ENCODE measurements around the gene CNKSR3.
"Not testable (repeated sequence)": the region's sequence is repeated elsewhere in the genome, so short reads cannot be mapped to it uniquely, and the experiment has no call there.

Gene CNKSR3

GRCh38 chr6:154529957-154530356 is 19.5 kb upstream of the CNKSR3 start:
- H3K4me1 ChIP-seq (ENCODE audit: control insufficient read depth in 1 of 2, insufficient read depth in 2 of 2, low read length in 2 of 2) = peaks cover 4 to 6% of the 10 kb centered on the region in 2 donors
- H3K27me3 ChIP-seq (ENCODE audit: control insufficient read depth in 1 of 2, insufficient read depth in 2 of 2, low read length in 2 of 2) = no peaks in the 10 kb centered on the region
- no peak overlapping the region for H3K27ac ChIP-seq (ENCODE audit: low read depth, low read length)
- H3K4me3 ChIP-seq (ENCODE audit: low read depth in 1 of 2, low read length in 2 of 2) = no peak overlapping the region
- no peak overlapping the region for H3K9ac ChIP-seq (ENCODE audit: low read depth in 1 of 2, low read length in 2 of 2)
- no peaks in the 10 kb centered on the region for H3K36me3 ChIP-seq (ENCODE audit: control insufficient read depth in 1 of 2, insufficient read depth in 2 of 2, low read length in 2 of 2)
- no peaks in the 10 kb centered on the region for H3K9me3 ChIP-seq (ENCODE audit: control insufficient read depth in 1 of 2, low read length in 2 of 2)

- no peak overlapping the region for H3K9ac ChIP-seq (ENCODE audit: low read depth in 1 of 2, low read length in 2 of 2)
- no peaks in the 10 kb centered on the region for H3K27me3 ChIP-seq (ENCODE audit: control insufficient read depth in 1 of 2, insufficient read depth in 2 of 2, low read length in 2 of 2)
- H3K4me1 ChIP-seq (ENCODE audit: control insufficient read depth in 1 of 2, insufficient read depth in 2 of 2, low read length in 2 of 2) = peaks cover 4 to 6% of the 10 kb centered on the region in 2 donors
- H3K4me3 ChIP-seq (ENCODE audit: low read depth in 1 of 2, low read length in 2 of 2) = no peak overlapping the region
- H3K27ac ChIP-seq (ENCODE audit: low read depth, low read length) = no peak overlapping the region
- no peaks in the 10 kb centered on the region for H3K36me3 ChIP-seq (ENCODE audit: control insufficient read depth in 1 of 2, insufficient read depth in 2 of 2, low read length in 2 of 2)
- no peaks in the 10 kb centered on the region for H3K9me3 ChIP-seq (ENCODE audit: control insufficient read depth in 1 of 2, low read length in 2 of 2)
Observed at GRCh38 chr6:154528310-154528915, 17.9 kb upstream of the CNKSR3 start.

GRCh38 chr6:154526996-154527395 is 16.5 kb upstream of the CNKSR3 start:
- Histone ChIP-seq H3K4me3 (ENCODE audit: low read depth in 1 of 2, low read length in 2 of 2) (no peak overlapping the region), H3K36me3 (ENCODE audit: control insufficient read depth in 1 of 2, insufficient read depth in 2 of 2, low read length in 2 of 2) (no peaks in the 10 kb centered on the region), H3K9me3 (ENCODE audit: control insufficient read depth in 1 of 2, low read length in 2 of 2) (no peaks in the 10 kb centered on the region), H3K9ac (ENCODE audit: low read depth in 1 of 2, low read length in 2 of 2) (no peak overlapping the region), H3K27ac (ENCODE audit: low read depth, low read length) (no peak overlapping the region), H3K4me1 (ENCODE audit: control insufficient read depth in 1 of 2, insufficient read depth in 2 of 2, low read length in 2 of 2) (peaks cover 4 to 6% of the 10 kb centered on the region in 2 donors), H3K27me3 (ENCODE audit: control insufficient read depth in 1 of 2, insufficient read depth in 2 of 2, low read length in 2 of 2) (no peaks in the 10 kb centered on the region)

GRCh38 chr6:154522576-154522975 is 12.1 kb upstream of the CNKSR3 start:
- Histone ChIP-seq H3K4me1 (ENCODE audit: control insufficient read depth in 1 of 2, insufficient read depth in 2 of 2, low read length in 2 of 2) (no peaks in the 10 kb centered on the region), H3K9ac (ENCODE audit: low read depth in 1 of 2, low read length in 2 of 2) (no peak overlapping the region), H3K4me3 (ENCODE audit: low read depth in 1 of 2, low read length in 2 of 2) (no peak overlapping the region), H3K36me3 (ENCODE audit: control insufficient read depth in 1 of 2, insufficient read depth in 2 of 2, low read length in 2 of 2) (no peaks in the 10 kb centered on the region), H3K27me3 (ENCODE audit: control insufficient read depth in 1 of 2, insufficient read depth in 2 of 2, low read length in 2 of 2) (no peaks in the 10 kb centered on the region), H3K27ac (ENCODE audit: low read depth, low read length) (no peak overlapping the region), H3K9me3 (ENCODE audit: control insufficient read depth in 1 of 2, low read length in 2 of 2) (no peaks in the 10 kb centered on the region)

- H3K9me3 ChIP-seq (ENCODE audit: control insufficient read depth in 1 of 2, low read length in 2 of 2) = no peaks in the 10 kb centered on the region
- H3K36me3 ChIP-seq (ENCODE audit: control insufficient read depth in 1 of 2, insufficient read depth in 2 of 2, low read length in 2 of 2) = no peaks in the 10 kb centered on the region
- H3K9ac ChIP-seq (ENCODE audit: low read depth in 1 of 2, low read length in 2 of 2) = no peak overlapping the region
- no peaks in the 10 kb centered on the region for H3K4me1 ChIP-seq (ENCODE audit: control insufficient read depth in 1 of 2, insufficient read depth in 2 of 2, low read length in 2 of 2)
- H3K27me3 ChIP-seq (ENCODE audit: control insufficient read depth in 1 of 2, insufficient read depth in 2 of 2, low read length in 2 of 2) = no peaks in the 10 kb centered on the region
- no peak overlapping the region for H3K27ac ChIP-seq (ENCODE audit: low read depth, low read length)
- no peak overlapping the region for H3K4me3 ChIP-seq (ENCODE audit: low read depth in 1 of 2, low read length in 2 of 2)
Observed at GRCh38 chr6:154521412-154521811, 10.9 kb upstream of the CNKSR3 start.

GRCh38 chr6:154520280-154520679 is 9.8 kb upstream of the CNKSR3 start:
- Histone ChIP-seq H3K4me1 (ENCODE audit: control insufficient read depth in 1 of 2, insufficient read depth in 2 of 2, low read length in 2 of 2) (no peaks in the 10 kb centered on the region), H3K9me3 (ENCODE audit: control insufficient read depth in 1 of 2, low read length in 2 of 2) (no peaks in the 10 kb centered on the region), H3K27me3 (ENCODE audit: control insufficient read depth in 1 of 2, insufficient read depth in 2 of 2, low read length in 2 of 2) (no peaks in the 10 kb centered on the region), H3K36me3 (ENCODE audit: control insufficient read depth in 1 of 2, insufficient read depth in 2 of 2, low read length in 2 of 2) (no peaks in the 10 kb centered on the region), H3K27ac (ENCODE audit: low read depth, low read length) (no peak overlapping the region), H3K9ac (ENCODE audit: low read depth in 1 of 2, low read length in 2 of 2) (no peak overlapping the region), H3K4me3 (ENCODE audit: low read depth in 1 of 2, low read length in 2 of 2) (no peak overlapping the region)

GRCh38 chr6:154518396-154518795 is 7.9 kb upstream of the CNKSR3 start:
- H3K4me3 ChIP-seq (ENCODE audit: low read depth in 1 of 2, low read length in 2 of 2) = no peak overlapping the region
- no peaks in the 10 kb centered on the region for H3K4me1 ChIP-seq (ENCODE audit: control insufficient read depth in 1 of 2, insufficient read depth in 2 of 2, low read length in 2 of 2)
- H3K27ac ChIP-seq (ENCODE audit: low read depth, low read length) = no peak overlapping the region
- H3K9me3 ChIP-seq (ENCODE audit: control insufficient read depth in 1 of 2, low read length in 2 of 2) = no peaks in the 10 kb centered on the region
- no peaks in the 10 kb centered on the region for H3K36me3 ChIP-seq (ENCODE audit: control insufficient read depth in 1 of 2, insufficient read depth in 2 of 2, low read length in 2 of 2)
- no peak overlapping the region for H3K9ac ChIP-seq (ENCODE audit: low read depth in 1 of 2, low read length in 2 of 2)
- H3K27me3 ChIP-seq (ENCODE audit: control insufficient read depth in 1 of 2, insufficient read depth in 2 of 2, low read length in 2 of 2) = no peaks in the 10 kb centered on the region

- no peaks in the 10 kb centered on the region for H3K9me3 ChIP-seq (ENCODE audit: control insufficient read depth in 1 of 2, low read length in 2 of 2)
- no peak overlapping the region for H3K4me3 ChIP-seq (ENCODE audit: low read depth in 1 of 2, low read length in 2 of 2)
- no peaks in the 10 kb centered on the region for H3K27me3 ChIP-seq (ENCODE audit: control insufficient read depth in 1 of 2, insufficient read depth in 2 of 2, low read length in 2 of 2)
- peaks cover 9 to 12% of the 10 kb centered on the region in 2 donors for H3K4me1 ChIP-seq (ENCODE audit: control insufficient read depth in 1 of 2, insufficient read depth in 2 of 2, low read length in 2 of 2)
- peak overlapping the region in 1 of 2 donors; percentile 8 for H3K9ac ChIP-seq (ENCODE audit: low read depth in 1 of 2, low read length in 2 of 2)
- no peak overlapping the region for H3K27ac ChIP-seq (ENCODE audit: low read depth, low read length)
- H3K36me3 ChIP-seq (ENCODE audit: control insufficient read depth in 1 of 2, insufficient read depth in 2 of 2, low read length in 2 of 2) = no peaks in the 10 kb centered on the region
Observed at GRCh38 chr6:154516276-154516675, 5.8 kb upstream of the CNKSR3 start.

- H3K4me3 ChIP-seq (ENCODE audit: low read depth in 1 of 2, low read length in 2 of 2) = no peak overlapping the region
Observed at GRCh38 chr6:154515826-154516225, 5.3 kb upstream of the CNKSR3 start.

GRCh38 chr6:154515076-154515475 is 4.6 kb upstream of the CNKSR3 start:
- not testable (repeated sequence) for H3K4me3 ChIP-seq (ENCODE audit: low read depth in 1 of 2, low read length in 2 of 2); H3K9me3 ChIP-seq (ENCODE audit: control insufficient read depth in 1 of 2, low read length in 2 of 2); H3K27ac ChIP-seq (ENCODE audit: low read depth, low read length); H3K36me3 ChIP-seq (ENCODE audit: control insufficient read depth in 1 of 2, insufficient read depth in 2 of 2, low read length in 2 of 2); H3K9ac ChIP-seq (ENCODE audit: low read depth in 1 of 2, low read length in 2 of 2); H3K27me3 ChIP-seq (ENCODE audit: control insufficient read depth in 1 of 2, insufficient read depth in 2 of 2, low read length in 2 of 2)
- H3K4me1 ChIP-seq (ENCODE audit: control insufficient read depth in 1 of 2, insufficient read depth in 2 of 2, low read length in 2 of 2) = peaks cover 9 to 12% of the 10 kb centered on the region in 2 donors

More at GRCh38 chr6:154515826-154516225, 5.3 kb upstream of the CNKSR3 start:
- no peaks in the 10 kb centered on the region for H3K9me3 ChIP-seq (ENCODE audit: control insufficient read depth in 1 of 2, low read length in 2 of 2)
- H3K27me3 ChIP-seq (ENCODE audit: control insufficient read depth in 1 of 2, insufficient read depth in 2 of 2, low read length in 2 of 2) = no peaks in the 10 kb centered on the region
- H3K9ac ChIP-seq (ENCODE audit: low read depth in 1 of 2, low read length in 2 of 2) = peak overlapping the region in 1 of 2 donors; percentile 8
- H3K27ac ChIP-seq (ENCODE audit: low read depth, low read length) = no peak overlapping the region
- H3K4me1 ChIP-seq (ENCODE audit: control insufficient read depth in 1 of 2, insufficient read depth in 2 of 2, low read length in 2 of 2) = peaks cover 9 to 12% of the 10 kb centered on the region in 2 donors
- no peaks in the 10 kb centered on the region for H3K36me3 ChIP-seq (ENCODE audit: control insufficient read depth in 1 of 2, insufficient read depth in 2 of 2, low read length in 2 of 2)

- no peaks in the 10 kb centered on the region for H3K36me3 ChIP-seq (ENCODE audit: control insufficient read depth in 1 of 2, insufficient read depth in 2 of 2, low read length in 2 of 2)
- H3K9ac ChIP-seq (ENCODE audit: low read depth in 1 of 2, low read length in 2 of 2) = no peak overlapping the region
- H3K9me3 ChIP-seq (ENCODE audit: control insufficient read depth in 1 of 2, low read length in 2 of 2) = no peaks in the 10 kb centered on the region
- no peak overlapping the region for H3K4me3 ChIP-seq (ENCODE audit: low read depth in 1 of 2, low read length in 2 of 2)
- H3K27ac ChIP-seq (ENCODE audit: low read depth, low read length) = no peak overlapping the region
- H3K4me1 ChIP-seq (ENCODE audit: control insufficient read depth in 1 of 2, insufficient read depth in 2 of 2, low read length in 2 of 2) = peaks cover 9 to 12% of the 10 kb centered on the region in 2 donors
- no peaks in the 10 kb centered on the region for H3K27me3 ChIP-seq (ENCODE audit: control insufficient read depth in 1 of 2, insufficient read depth in 2 of 2, low read length in 2 of 2)
Observed at GRCh38 chr6:154514481-154514880, 4.0 kb upstream of the CNKSR3 start.

All from duodenal mucosa (tissue), 2 donors.